Parietal lobe (tissue), 2 donors: Measurements from ENCODE around the gene BAIAP2. TPM values are rescaled to one million over a fixed set of nuclear protein-coding genes. Genes with fewer than 3 reads are reported as not detected.

Experiments used
- small RNA-seq: library from RNA; depleted of rRNA; stranded (forward); fragments of <200 nt; gene quantifications from one replicate; pipeline ENCODE3, GENCODE V24; 2014; ENCODE audit warnings: low replicate concordance
- total RNA-seq: library from RNA; depleted of rRNA; stranded (reverse); fragments of >200 nt; gene quantifications from one replicate; pipeline ENCODE4 v1.2.3, GENCODE V29; 2014

BAIAP2 gene
- total RNA-seq: 50.1 TPM

GRCh38 chr17:81034779-81035520 lies at the start of gene BAIAP2:
TSS of gene BAIAP2 (plus strand) at chr17:81035151. CDS start at chr17:81035255, 104 bp downstream.

GRCh38 chr17:80991645-80992076 lies 43.3 kb upstream of the BAIAP2 start, which contains the start of gene CHMP6:
TSS of gene CHMP6 (plus strand) at chr17:80991841. CDS start at chr17:80991919, 78 bp downstream.

GRCh38 chr17:81165246-81166032 lies 130.5 kb downstream of the BAIAP2 start, which contains the start of gene PVALEF:
TSS of gene PVALEF (plus strand) at chr17:81165507. CDS start at chr17:81181227, 15,720 bp downstream.

GRCh38 chr17:81166033-81166492 lies 131.1 kb downstream of the BAIAP2 start, which contains the start of gene AATK:
TSS of gene AATK (minus strand) at chr17:81166221. CDS start at chr17:81165992, 229 bp downstream.

Small RNA genes within 50 kb of the gene (small RNA-seq; reads per million reads assigned to genes)
- gene MIR1250: not detected
- 19.8 reads per million, percentile 92 among the genes with 10 or more reads in this experiment for gene MIR3065
- gene MIR657: not detected

Other genes with a start within 250 kb of the BAIAP2 start
- gene CHMP6, start 43.3 kb upstream of the BAIAP2 start, total RNA-seq: 17.8 TPM
- not detected for gene PVALEF, start 130.4 kb downstream of the BAIAP2 start, total RNA-seq
- gene AATK, start 131.1 kb downstream of the BAIAP2 start, total RNA-seq: 12.5 TPM
- gene CEP131, start 187.8 kb downstream of the BAIAP2 start, total RNA-seq: 17.2 TPM
- 19.7 TPM for gene TEPSIN, start 203.9 kb downstream of the BAIAP2 start, total RNA-seq
- 21.0 TPM for gene NDUFAF8, start 204.2 kb downstream of the BAIAP2 start, total RNA-seq